Peyer's patch (tissue), 4 donors: ENCODE measurements around the gene CCDC63. TPM values are rescaled to one million over a fixed set of nuclear protein-coding genes. Genes with fewer than 3 reads are reported as not detected.

ENCODE experiments used
- DNase-seq, 3 donors: peaks; one replicate each; pipeline ENCODE4 v3.0.0-alpha.2; 2017 to 2019
- H3K27ac ChIP-seq, 4 donors: fragments of 200-600 bp; sonication (generic); one replicate each; pipeline ENCODE4 v1.5.1; 2016 to 2019
- H3K27me3 ChIP-seq, 2 donors: fragments of 200-600 bp; sonication (generic); one replicate each; pipeline ENCODE4 v1.5.1; 2019
- H3K36me3 ChIP-seq, 3 donors: fragments of 200-600 bp; sonication (generic); one replicate each; pipeline ENCODE4 v1.5.1; 2016 to 2019
- H3K4me1 ChIP-seq, 4 donors: fragments of 200-600 bp; sonication (generic); one replicate each; pipeline ENCODE4 v1.5.1; 2016 to 2019
- H3K4me3 ChIP-seq, 4 donors: fragments of 200-600 bp; sonication (generic); 1 replicate in 3 of 4; 2 replicates in 1 of 4; pipeline ENCODE4 v1.5.1; 2016 to 2019; ENCODE audit warnings: mild to moderate bottlenecking in 1 of 4
- H3K9me3 ChIP-seq, 4 donors: fragments of 200-600 bp; sonication (generic); one replicate each; pipeline ENCODE4 v1.5.1; 2016 to 2019; ENCODE audit warnings: mild to moderate bottlenecking in 1 of 4
- POLR2A ChIP-seq, 2 donors: fragments of 450-650 bp; IDR thresholded peaks; one replicate each; pipeline ENCODE4 v1.5.1; 2017; ENCODE audit warnings: antibody characterized with exemption in 2 of 2, mild to moderate bottlenecking in 2 of 2, moderate library complexity in 2 of 2
- total RNA-seq, 4 donors: library from RNA; depleted of rRNA; stranded (reverse); fragments of >200 nt; gene quantifications; one replicate each; pipeline ENCODE4 v1.1.0, GENCODE V29; 2016
- TF ChIP-seq, protein P1 (sequence below), 6 experiments: fragments of 450-650 bp in 4 of 6; fragments of 200-600 bp in 2 of 6; sonication (generic) in 1 of 6; IDR thresholded peaks; one replicate each; pipeline ENCODE4 v1.5.1; 2017 to 2019; ENCODE audit warnings: antibody characterized with exemption in 6 of 6, mild to moderate bottlenecking in 3 of 6, moderate library complexity in 1 of 6

CCDC63 gene
- total RNA-seq, 4 donors from 2014 or later = not detected

DNA sequence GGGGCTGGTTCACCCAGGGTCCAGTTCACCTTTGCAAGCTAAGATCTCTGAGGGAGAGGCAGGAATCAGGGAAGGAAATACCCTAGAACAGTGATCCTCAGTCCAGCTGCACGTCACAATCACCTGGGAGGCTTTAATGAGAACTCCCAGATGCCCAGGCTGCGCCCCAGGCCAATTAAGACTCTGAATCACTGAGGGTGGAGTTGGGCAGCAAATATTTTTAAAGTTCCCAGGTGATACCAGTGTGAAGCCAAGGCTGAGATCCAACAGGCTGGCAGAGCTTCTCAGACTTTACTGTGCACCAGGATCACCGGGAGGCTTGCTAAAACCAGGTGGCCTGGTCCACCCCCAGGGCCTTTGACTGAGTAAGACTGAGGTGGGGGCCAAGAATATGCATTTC, 49.8 kb downstream of the CCDC63 start:
- Histone ChIP-seq H3K4me1 (peaks cover 0 to 3% (median 0%) of the 10 kb centered on the region in 4 donors), H3K27me3 (no peaks in the 10 kb centered on the region), H3K4me3 (no peak overlapping the region), H3K9me3 (no peaks in the 10 kb centered on the region), H3K36me3 (no peaks in the 10 kb centered on the region), H3K27ac (no peak overlapping the region)
- no peak for DNase-seq
- TF ChIP-seq POLR2A (IDR thresholded peaks at IDR 0.05) = no peak
- TF ChIP-seq, protein P1, sequence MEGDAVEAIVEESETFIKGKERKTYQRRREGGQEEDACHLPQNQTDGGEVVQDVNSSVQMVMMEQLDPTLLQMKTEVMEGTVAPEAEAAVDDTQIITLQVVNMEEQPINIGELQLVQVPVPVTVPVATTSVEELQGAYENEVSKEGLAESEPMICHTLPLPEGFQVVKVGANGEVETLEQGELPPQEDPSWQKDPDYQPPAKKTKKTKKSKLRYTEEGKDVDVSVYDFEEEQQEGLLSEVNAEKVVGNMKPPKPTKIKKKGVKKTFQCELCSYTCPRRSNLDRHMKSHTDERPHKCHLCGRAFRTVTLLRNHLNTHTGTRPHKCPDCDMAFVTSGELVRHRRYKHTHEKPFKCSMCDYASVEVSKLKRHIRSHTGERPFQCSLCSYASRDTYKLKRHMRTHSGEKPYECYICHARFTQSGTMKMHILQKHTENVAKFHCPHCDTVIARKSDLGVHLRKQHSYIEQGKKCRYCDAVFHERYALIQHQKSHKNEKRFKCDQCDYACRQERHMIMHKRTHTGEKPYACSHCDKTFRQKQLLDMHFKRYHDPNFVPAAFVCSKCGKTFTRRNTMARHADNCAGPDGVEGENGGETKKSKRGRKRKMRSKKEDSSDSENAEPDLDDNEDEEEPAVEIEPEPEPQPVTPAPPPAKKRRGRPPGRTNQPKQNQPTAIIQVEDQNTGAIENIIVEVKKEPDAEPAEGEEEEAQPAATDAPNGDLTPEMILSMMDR (IDR thresholded peaks at IDR 0.05) = no peak

DNA sequence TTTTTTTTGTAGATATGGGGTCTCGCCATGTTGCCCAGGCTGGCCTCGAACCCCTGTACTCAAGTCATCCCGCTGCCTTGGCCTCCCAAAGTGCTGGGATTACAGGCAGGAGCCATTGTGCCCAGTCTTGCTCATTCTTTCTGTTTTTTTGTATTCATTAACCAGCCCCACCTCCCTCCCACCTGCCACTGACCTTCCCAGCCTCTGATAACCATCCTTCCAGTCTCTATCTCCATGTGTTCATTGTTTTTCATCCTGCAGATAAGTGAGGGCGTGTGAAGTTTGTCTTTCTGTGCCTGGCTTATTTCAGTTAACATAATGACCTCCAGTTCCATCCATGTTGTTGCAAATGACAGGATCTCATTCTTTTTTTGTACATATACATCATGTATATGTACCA, 54.6 kb downstream of the CCDC63 start:
- Histone ChIP-seq H3K27ac (no peak overlapping the region), H3K27me3 (no peaks in the 10 kb centered on the region), H3K36me3 (no peaks in the 10 kb centered on the region), H3K9me3 (no peaks in the 10 kb centered on the region), H3K4me3 (no peak overlapping the region), H3K4me1 (no peaks in the 10 kb centered on the region)
- DNase-seq = no peak
- TF ChIP-seq POLR2A (IDR thresholded peaks at IDR 0.05) = no peak
- TF ChIP-seq, protein P1 (IDR thresholded peaks at IDR 0.05) = no peak

DNA sequence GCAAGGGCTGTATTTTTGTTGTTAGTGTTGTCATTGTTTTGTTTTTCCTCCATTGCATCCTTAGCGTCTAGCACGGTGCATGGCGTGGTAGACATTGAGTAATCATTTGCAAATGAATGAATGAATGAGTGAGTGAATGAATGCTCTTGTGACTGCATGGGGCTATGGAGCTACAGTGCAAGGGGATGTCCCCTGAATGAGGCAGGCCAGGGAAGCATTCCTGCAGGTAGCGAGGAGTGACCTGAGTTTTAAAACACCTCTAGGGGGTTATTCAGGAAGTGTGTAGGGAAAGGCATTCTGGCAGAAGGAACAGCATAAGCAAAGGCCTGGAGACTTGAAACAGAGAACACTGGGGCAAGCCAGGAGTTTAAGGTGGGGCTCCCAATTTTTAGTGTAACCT, 56.7 kb downstream of the CCDC63 start:
- H3K4me1 ChIP-seq = no peaks in the 10 kb centered on the region
- H3K4me3 ChIP-seq = no peak overlapping the region
- DNase-seq = no peak
- TF ChIP-seq, protein P1 (IDR thresholded peaks at IDR 0.05) = no peak
- TF ChIP-seq POLR2A (IDR thresholded peaks at IDR 0.05) = no peak
- no peaks in the 10 kb centered on the region for H3K9me3 ChIP-seq
- no peaks in the 10 kb centered on the region for H3K27me3 ChIP-seq
- H3K36me3 ChIP-seq = no peaks in the 10 kb centered on the region
- no peak overlapping the region for H3K27ac ChIP-seq

DNA sequence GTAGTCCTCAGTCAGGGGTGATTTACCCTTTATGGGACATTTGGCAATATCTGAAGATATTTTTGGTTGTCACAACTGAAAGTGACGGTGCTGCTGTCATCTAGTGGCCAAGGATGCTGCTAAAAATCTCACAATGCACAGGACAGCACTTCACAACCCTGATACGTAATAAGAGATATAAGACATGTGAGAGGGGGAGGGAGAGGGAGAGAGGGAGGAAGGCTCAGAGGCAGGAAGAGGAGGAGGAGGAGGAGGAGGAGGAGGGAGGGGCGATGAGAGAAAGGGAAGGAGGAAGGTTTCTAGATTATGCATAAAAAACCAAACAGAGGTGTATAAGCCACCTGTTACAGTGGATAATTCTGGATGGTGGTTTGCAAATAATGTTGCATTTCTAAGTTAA, 59.3 kb downstream of the CCDC63 start:
- Histone ChIP-seq H3K36me3 (no peaks in the 10 kb centered on the region), H3K4me3 (no peak overlapping the region), H3K4me1 (no peaks in the 10 kb centered on the region), H3K27me3 (no peaks in the 10 kb centered on the region), H3K27ac (no peak overlapping the region), H3K9me3 (no peaks in the 10 kb centered on the region)
- DNase-seq = no peak
- TF ChIP-seq POLR2A (IDR thresholded peaks at IDR 0.05) = no peak
- TF ChIP-seq, protein P1 (IDR thresholded peaks at IDR 0.05) = no peak

DNA sequence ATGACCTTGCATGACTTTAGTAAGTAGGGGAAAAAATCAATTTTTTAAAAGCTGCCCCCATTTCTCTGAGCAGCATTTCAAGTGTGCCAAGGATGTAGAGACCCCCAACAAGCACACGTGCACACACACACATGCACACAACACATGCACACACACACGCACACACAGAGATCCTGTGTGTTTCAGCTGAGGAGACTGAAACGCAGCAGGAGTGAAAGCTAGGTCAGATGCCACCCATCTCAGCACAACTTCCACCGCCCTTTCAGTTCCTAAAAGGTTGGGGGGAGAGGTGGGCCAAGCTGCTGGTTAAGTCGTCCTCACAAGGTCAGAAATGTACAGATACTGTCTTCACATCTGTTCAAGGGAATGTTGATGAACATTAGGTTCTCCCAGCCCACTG, 59.7 kb downstream of the CCDC63 start:
- Histone ChIP-seq H3K4me1 (no peaks in the 10 kb centered on the region), H3K27me3 (no peaks in the 10 kb centered on the region), H3K36me3 (no peaks in the 10 kb centered on the region), H3K9me3 (no peaks in the 10 kb centered on the region), H3K27ac (peak overlapping the region in 1 of 4 donors; percentile 26), H3K4me3 (no peak overlapping the region)
- TF ChIP-seq, protein P1 (IDR thresholded peaks at IDR 0.05) = no peak
- no peak for TF ChIP-seq POLR2A (IDR thresholded peaks at IDR 0.05)
- no peak for DNase-seq

DNA sequence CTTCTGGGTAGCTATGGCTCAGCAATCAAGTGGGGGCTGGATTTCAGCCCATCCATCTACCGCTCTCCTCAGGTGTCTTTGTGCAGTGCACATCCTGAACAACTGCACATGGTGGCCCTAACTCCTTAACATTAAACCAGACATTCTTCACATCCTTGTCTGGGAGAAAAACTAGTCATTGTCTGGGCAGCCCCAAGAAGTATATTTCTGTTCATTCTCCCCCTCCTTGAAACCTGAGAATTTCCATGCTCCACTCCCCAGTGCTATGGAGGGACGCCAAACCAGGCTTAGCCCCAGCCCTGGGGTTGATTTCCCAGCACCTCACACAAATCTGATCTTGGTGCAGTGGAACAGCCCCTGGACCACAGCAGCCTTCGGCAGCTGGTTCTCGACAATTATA, 60.2 kb downstream of the CCDC63 start:
- H3K4me1 ChIP-seq = no peaks in the 10 kb centered on the region

More for the DNA sequence above, 60.2 kb downstream of the CCDC63 start:
- DNase-seq = no peak
- Histone ChIP-seq H3K27ac (no peak overlapping the region), H3K9me3 (no peaks in the 10 kb centered on the region), H3K4me3 (no peak overlapping the region), H3K27me3 (no peaks in the 10 kb centered on the region), H3K36me3 (no peaks in the 10 kb centered on the region)
- TF ChIP-seq, protein P1 (IDR thresholded peaks at IDR 0.05) = no peak
- no peak for TF ChIP-seq POLR2A (IDR thresholded peaks at IDR 0.05)
